Neuronal stem cell (in vitro differentiated cells): ENCODE data around the gene RALY.

Experiments used
- DNase-seq: peaks from one replicate; pipeline ENCODE4 v3.0.0-alpha.2; 2013; ENCODE audit warnings: low spot score
- H2AFZ ChIP-seq: one replicate; pipeline ENCODE4 v1.6.1; 2013; ENCODE audit warnings: mild to moderate bottlenecking, low read length, inconsistent platforms
- H2AK5ac ChIP-seq: 2 replicates; pipeline ENCODE4 v1.6.1; 2013; ENCODE audit warnings: low read depth, mild to moderate bottlenecking, inconsistent platforms, low read length, moderate library complexity, mixed read lengths
- H2BK120ac ChIP-seq: 2 replicates; pipeline ENCODE4 v1.6.1; 2013; ENCODE audit warnings: low read depth, mild to moderate bottlenecking, inconsistent platforms, low read length, moderate library complexity, mixed read lengths
- H2BK12ac ChIP-seq: one replicate; pipeline ENCODE4 v1.6.1; 2013; ENCODE audit warnings: low read length, inconsistent platforms
- H2BK15ac ChIP-seq: 2 replicates; pipeline ENCODE4 v1.6.1; 2013; ENCODE audit warnings: mild to moderate bottlenecking, low read length, inconsistent platforms, mixed read lengths
- H2BK5ac ChIP-seq: one replicate; pipeline ENCODE4 v1.6.1; 2013; ENCODE audit warnings: inconsistent platforms, mild to moderate bottlenecking, low read length, moderate library complexity
- H3K14ac ChIP-seq: one replicate; pipeline ENCODE4 v1.6.1; 2013; ENCODE audit warnings: low read length, inconsistent platforms
- H3K18ac ChIP-seq: 2 replicates; pipeline ENCODE4 v1.6.1; 2013; ENCODE audit warnings: low read length, inconsistent platforms
- H3K23ac ChIP-seq: 2 replicates; pipeline ENCODE4 v1.6.1; 2013; ENCODE audit warnings: low read depth, mild to moderate bottlenecking, mixed read lengths, low read length, inconsistent platforms; ENCODE audit not compliant: poor library complexity
- H3K27ac ChIP-seq: replicated peaks from 3 replicates; pipeline ENCODE4 v1.5.1; 2013; ENCODE audit warnings: low read length, inconsistent platforms
- H3K27me3 ChIP-seq, 3 experiments: 2 replicates each; pipeline ENCODE4 v1.6.1; 2013; ENCODE audit warnings: low read length in 3 of 3, mild to moderate bottlenecking in 2 of 3, inconsistent platforms in 1 of 3, low read depth in 1 of 3, mixed read lengths in 1 of 3, moderate library complexity in 1 of 3; ENCODE audit not compliant: control insufficient read depth in 3 of 3, insufficient read depth in 3 of 3
- H3K36me3 ChIP-seq, 2 donors: replicated peaks in 1 of 2; 2 replicates each; pipeline ENCODE4 v1.6.1; 2013; ENCODE audit warnings: low read length in 2 of 2; ENCODE audit not compliant: control insufficient read depth in 2 of 2, insufficient read depth in 2 of 2
- H3K4ac ChIP-seq: 2 replicates; pipeline ENCODE4 v1.6.1; 2013; ENCODE audit warnings: inconsistent platforms, mild to moderate bottlenecking, low read length, moderate library complexity
- H3K4me1 ChIP-seq, 2 donors: 1 replicate in 1 of 2; 2 replicates in 1 of 2; pipeline ENCODE4 v1.6.1; 2013; ENCODE audit warnings: low read length in 2 of 2, low read depth in 1 of 2; ENCODE audit not compliant: control insufficient read depth in 2 of 2, insufficient read depth in 1 of 2
- H3K4me2 ChIP-seq: one replicate; pipeline ENCODE4 v1.6.1; 2013; ENCODE audit warnings: mild to moderate bottlenecking, low read length, inconsistent platforms; ENCODE audit not compliant: insufficient read depth, poor library complexity, severe bottlenecking
- H3K4me3 ChIP-seq, 2 donors: 2 replicates each; pipeline ENCODE4 v1.5.1; 2013; ENCODE audit warnings: low read length in 2 of 2, mild to moderate bottlenecking in 2 of 2, inconsistent platforms in 1 of 2, moderate library complexity in 1 of 2
- H3K79me1 ChIP-seq: one replicate; pipeline ENCODE4 v1.6.1; 2013; ENCODE audit warnings: low read depth, mild to moderate bottlenecking, inconsistent platforms, low read length, moderate library complexity
- H3K9ac ChIP-seq: one replicate; pipeline ENCODE4 v1.6.1; 2013; ENCODE audit warnings: mild to moderate bottlenecking, low read depth, low read length, inconsistent platforms; ENCODE audit not compliant: poor library complexity
- H3K9me3 ChIP-seq, 2 donors: replicated peaks in 1 of 2; 2 replicates each; pipeline versions ENCODE3 to v1.6.1; 2013; ENCODE audit warnings: low read length in 2 of 2, mild to moderate bottlenecking in 2 of 2, inconsistent platforms in 1 of 2, low read depth in 1 of 2, mixed read lengths in 1 of 2, moderate library complexity in 1 of 2; ENCODE audit not compliant: control insufficient read depth in 2 of 2, insufficient read depth in 1 of 2
- H4K8ac ChIP-seq: one replicate; pipeline ENCODE4 v1.6.1; 2013; ENCODE audit warnings: low read depth, mild to moderate bottlenecking, inconsistent platforms, low read length, moderate library complexity
- H4K91ac ChIP-seq: one replicate; pipeline ENCODE4 v1.6.1; 2013; ENCODE audit warnings: low read length, low read depth, mild to moderate bottlenecking, inconsistent platforms; ENCODE audit not compliant: poor library complexity
- WGBS, 2 donors: extraction: QIAGEN DNeasy Blood & Tissue Kit; methylation state at CpG; one replicate each; pipeline ENCODE4 v1.1.7; 2013; ENCODE audit warnings: missing lambda C conversion rate in 2 of 2, mixed read lengths in 1 of 2; ENCODE audit not compliant: insufficient read length in 2 of 2, insufficient replicate concordance in 1 of 2; ENCODE audit errors: extremely low coverage in 2 of 2; 5-methylcytosine and 5-hydroxymethylcytosine counted together

The RALY gene

GRCh38 chr20:34058831-34059230, 65.1 kb downstream of the RALY start:
- no peak overlapping the region for H2BK15ac ChIP-seq
- H3K14ac ChIP-seq: no peak overlapping the region
- no peak for DNase-seq
- H2BK120ac ChIP-seq: no peak overlapping the region
- H2BK5ac ChIP-seq: no peak overlapping the region
- no peak overlapping the region for H3K4me3 ChIP-seq
- no peak overlapping the region for H2AFZ ChIP-seq
- H3K27me3 ChIP-seq: no peaks in the 10 kb centered on the region
- no peak overlapping the region for H2AK5ac ChIP-seq
- H2BK12ac ChIP-seq: no peak overlapping the region
- no peak overlapping the region for H3K9ac ChIP-seq
- no peak overlapping the region for H3K18ac ChIP-seq
- peaks cover 1% of the 10 kb centered on the region for H3K79me1 ChIP-seq
- H3K23ac ChIP-seq: no peak overlapping the region
- no peaks in the 10 kb centered on the region for H3K9me3 ChIP-seq
- H3K4me2 ChIP-seq: no peak overlapping the region
- no peak overlapping the region for H3K4ac ChIP-seq
- H4K91ac ChIP-seq: no peak overlapping the region
- no CpG with 5 or more reads among the region's 1 CpG for WGBS, 2 donors
- no peak overlapping the region for H3K27ac ChIP-seq
- peaks cover 7 to 37% of the 10 kb centered on the region in 2 donors for H3K36me3 ChIP-seq
- H4K8ac ChIP-seq: no peak overlapping the region
- H3K4me1 ChIP-seq: peaks cover 3 to 8% of the 10 kb centered on the region in 2 donors

GRCh38 chr20:34060970-34061369, 67.3 kb downstream of the RALY start:
- Histone ChIP-seq H3K4me3 (no peak overlapping the region), H3K23ac (no peak overlapping the region), H3K79me1 (peaks cover 1% of the 10 kb centered on the region), H2AK5ac (no peak overlapping the region), H2BK5ac (no peak overlapping the region), H3K4ac (no peak overlapping the region), H3K9ac (no peak overlapping the region), H2BK12ac (no peak overlapping the region), H3K14ac (no peak overlapping the region), H3K4me1 (peaks cover 0 to 3% of the 10 kb centered on the region in 2 donors), H4K91ac (no peak overlapping the region), H3K27me3 (no peaks in the 10 kb centered on the region), H2BK15ac (no peak overlapping the region), H2AFZ (no peak overlapping the region), H4K8ac (no peak overlapping the region), H3K18ac (no peak overlapping the region), H2BK120ac (no peak overlapping the region), H3K27ac (no peak overlapping the region), H3K4me2 (no peak overlapping the region), H3K36me3 (peaks cover 7 to 55% of the 10 kb centered on the region in 2 donors), H3K9me3 (no peaks in the 10 kb centered on the region)
- no CpG with 5 or more reads among the region's 1 CpG for WGBS, 2 donors
- DNase-seq: no peak

- Histone ChIP-seq H3K4me3 (no peak overlapping the region), H3K23ac (no peak overlapping the region), H3K4ac (no peak overlapping the region), H3K79me1 (peaks cover 1% of the 10 kb centered on the region), H3K36me3 (peaks cover 7 to 59% of the 10 kb centered on the region in 2 donors), H2BK15ac (no peak overlapping the region), H3K9me3 (no peaks in the 10 kb centered on the region), H2BK120ac (no peak overlapping the region), H3K4me2 (no peak overlapping the region), H3K4me1 (peaks cover 0 to 3% of the 10 kb centered on the region in 2 donors), H3K14ac (no peak overlapping the region), H3K9ac (no peak overlapping the region), H2BK5ac (no peak overlapping the region), H4K8ac (no peak overlapping the region), H3K27ac (no peak overlapping the region), H2AFZ (no peak overlapping the region), H2AK5ac (no peak overlapping the region), H2BK12ac (no peak overlapping the region), H3K18ac (no peak overlapping the region), H3K27me3 (no peaks in the 10 kb centered on the region), H4K91ac (no peak overlapping the region)
- DNase-seq: no peak
Measured at GRCh38 chr20:34061695-34062094, 68.0 kb downstream of the RALY start.

- peaks cover 1% of the 10 kb centered on the region for H3K79me1 ChIP-seq
- no peak overlapping the region for H4K91ac ChIP-seq
- H3K4me2 ChIP-seq: no peak overlapping the region
- H2BK15ac ChIP-seq: no peak overlapping the region
- no peak overlapping the region for H3K18ac ChIP-seq
- no peak for DNase-seq
- no peak overlapping the region for H2BK5ac ChIP-seq
- H3K9me3 ChIP-seq: no peaks in the 10 kb centered on the region
- no peak overlapping the region for H3K4ac ChIP-seq
- H3K27me3 ChIP-seq: no peaks in the 10 kb centered on the region
- H3K14ac ChIP-seq: no peak overlapping the region
- no peak overlapping the region for H2AK5ac ChIP-seq
- H4K8ac ChIP-seq: no peak overlapping the region
- no peak overlapping the region for H3K9ac ChIP-seq
- H3K27ac ChIP-seq: no peak overlapping the region
- H3K4me3 ChIP-seq: no peak overlapping the region
- H3K23ac ChIP-seq: no peak overlapping the region
- H2BK120ac ChIP-seq: no peak overlapping the region
- WGBS, 2 donors: no CpG with 5 or more reads among the region's 5 CpGs
- H2AFZ ChIP-seq: no peak overlapping the region
- no peak overlapping the region for H2BK12ac ChIP-seq
- H3K36me3 ChIP-seq: peaks cover 7 to 62% of the 10 kb centered on the region in 2 donors
- H3K4me1 ChIP-seq: peaks cover 0 to 3% of the 10 kb centered on the region in 2 donors
Measured at GRCh38 chr20:34062570-34063482, 69.1 kb downstream of the RALY start.
